Cardiac muscle cell (in vitro differentiated cells and primary cell): Measurements from ENCODE around the gene STYXL2. TPM values are rescaled to one million over a fixed set of nuclear protein-coding genes. Genes with fewer than 3 reads are reported as not detected.

ENCODE experiments used
- DNase-seq, 2 donors: peaks; one replicate each; pipeline versions ENCODE4 v3.0.0 to v3.0.0-alpha.2; 2010 to 2017; ENCODE audit warnings: low read depth in 1 of 2, low spot score in 1 of 2
- H3K27ac ChIP-seq: fragments of 200-600 bp; sonication (generic); 2 replicates; pipeline ENCODE4 v1.5.1; 2016
- H3K27me3 ChIP-seq: fragments of 200-600 bp; sonication (generic); 2 replicates; pipeline ENCODE4 v1.6.0; 2016; ENCODE audit warnings: control low read depth
- H3K36me3 ChIP-seq: fragments of 200-600 bp; sonication (generic); 2 replicates; pipeline ENCODE4 v1.5.1; 2016; ENCODE audit warnings: control low read depth
- H3K4me1 ChIP-seq: fragments of 200-600 bp; sonication (generic); 2 replicates; pipeline ENCODE4 v1.8.1; 2017; ENCODE audit warnings: low read depth, mild to moderate bottlenecking, mixed run types
- H3K4me3 ChIP-seq: fragments of 200-600 bp; sonication (generic); 2 replicates; pipeline ENCODE4 v1.5.1; 2016; ENCODE audit warnings: mild to moderate bottlenecking
- H3K9me3 ChIP-seq: fragments of 200-600 bp; sonication (generic); 2 replicates; pipeline ENCODE4 v1.5.1; 2017; ENCODE audit warnings: low read depth, mild to moderate bottlenecking, control low read depth
- CTCF ChIP-seq: IDR thresholded peaks from 2 replicates; pipeline ENCODE4 v1.5.1; 2012; ENCODE audit warnings: low read depth, mild to moderate bottlenecking, low read length
- polyA plus RNA-seq: library from polyadenylated mRNA; unstranded; fragments of >200 nt; fragmentation: Nextera tagmentation; extraction: Ambion mirVana; gene quantifications from 2 replicates; pipeline ENCODE4 v1.2.1, GENCODE V29; 2016
- total RNA-seq: library from RNA; depleted of rRNA; stranded (reverse); fragments of >200 nt; gene quantifications from 2 replicates; pipeline ENCODE4 v1.2.3, GENCODE V29; 2016

The STYXL2 gene
- total and polyA plus RNA-seq, 2 experiments from 2014 or later, result 43.0 to 52.1 TPM

GRCh38 chr1:167056529-167057231 lies 37.2 kb upstream of the STYXL2 start:
- H3K4me3 ChIP-seq, result no peak overlapping the region
- no peak overlapping the region for H3K27ac ChIP-seq
- H3K4me1 ChIP-seq, result no peaks in the 10 kb centered on the region
- no peaks in the 10 kb centered on the region for H3K9me3 ChIP-seq
- DNase-seq, result no peak
- H3K27me3 ChIP-seq, result no peaks in the 10 kb centered on the region
- H3K36me3 ChIP-seq, result no peaks in the 10 kb centered on the region
- no peak for TF ChIP-seq CTCF

- no peaks in the 10 kb centered on the region for H3K4me1 ChIP-seq
- no peak overlapping the region for H3K4me3 ChIP-seq
- no peaks in the 10 kb centered on the region for H3K36me3 ChIP-seq
- H3K27me3 ChIP-seq, result no peaks in the 10 kb centered on the region
- no peak overlapping the region for H3K27ac ChIP-seq
- TF ChIP-seq CTCF, result peak; percentile 44
- peak; percentile 48 to 78 for DNase-seq
- H3K9me3 ChIP-seq, result no peaks in the 10 kb centered on the region
These were observed 36.6 kb upstream of the STYXL2 start for GRCh38 chr1:167057241-167057688.

- Histone ChIP-seq H3K4me1 (no peaks in the 10 kb centered on the region), H3K36me3 (no peaks in the 10 kb centered on the region), H3K27ac (no peak overlapping the region), H3K27me3 (no peaks in the 10 kb centered on the region), H3K9me3 (no peaks in the 10 kb centered on the region), H3K4me3 (no peak overlapping the region)
- DNase-seq, result peak; percentile 73 to 75
- peak; percentile 95 for TF ChIP-seq CTCF
These were observed 34.6 kb upstream of the STYXL2 start for GRCh38 chr1:167059045-167059808.

GRCh38 chr1:167059809-167060107 lies 34.1 kb upstream of the STYXL2 start:
- H3K4me3 ChIP-seq, result no peak overlapping the region

More at GRCh38 chr1:167059809-167060107, 34.1 kb upstream of the STYXL2 start:
- H3K4me1 ChIP-seq, result no peaks in the 10 kb centered on the region
- no peaks in the 10 kb centered on the region for H3K36me3 ChIP-seq
- no peak for DNase-seq
- TF ChIP-seq CTCF, result no peak
- H3K27ac ChIP-seq, result no peak overlapping the region
- H3K9me3 ChIP-seq, result no peaks in the 10 kb centered on the region
- no peaks in the 10 kb centered on the region for H3K27me3 ChIP-seq
